CD4-positive, alpha-beta T cell (primary cell): ENCODE results near the gene SLFN14. TPM values are rescaled to one million over a fixed set of nuclear protein-coding genes. Genes with fewer than 3 reads are reported as not detected.

Experiments
- ATAC-seq: fragments of 200-7000 bp; cut with Tn5 transposase; one replicate; pipeline ENCODE4 v1.10.0; 2022; ENCODE audit warnings: mild to moderate bottlenecking; ENCODE audit not compliant: poor library complexity
- CTCF ChIA-PET: fragments of 350-600 bp; sonication (Branson Sonifier 250); formaldehyde crosslinking; loops from one replicate; lab custom pipeline; 2021; ENCODE audit warnings: antibody characterized with exemption, inconsistent platforms; lab: Charles Lee
- POLR2A ChIA-PET: fragments of 350-600 bp; sonication (Branson Sonifier 250); formaldehyde crosslinking; loops from one replicate; lab custom pipeline; 2021; ENCODE audit warnings: antibody characterized with exemption, inconsistent platforms; lab: Charles Lee
- DNase-seq, 14 experiments: peaks; one replicate each; pipeline ENCODE4 v3.0.0-alpha.2; 2013 to 2020; ENCODE audit warnings: mixed read lengths in 2 of 14
- H3K27ac ChIP-seq, 2 donors: one replicate each; pipeline versions ENCODE4 v1.5.1 to v1.7.0; 2013; ENCODE audit warnings: low read length in 2 of 2, low read depth in 1 of 2, mild to moderate bottlenecking in 1 of 2
- H3K27me3 ChIP-seq, 2 experiments: 1 replicate in 1 of 2; 2 replicates in 1 of 2; pipeline versions ENCODE4 v1.6.1 to v1.7.0; 2013; ENCODE audit warnings: low read length in 2 of 2, control low read depth in 1 of 2, mild to moderate bottlenecking in 1 of 2, moderate library complexity in 1 of 2; ENCODE audit not compliant: insufficient read depth in 2 of 2, control insufficient read depth in 1 of 2
- H3K36me3 ChIP-seq: one replicate; pipeline ENCODE4 v1.6.1; 2013; ENCODE audit warnings: low read length, control low read depth; ENCODE audit not compliant: insufficient read depth
- H3K4me1 ChIP-seq: one replicate; pipeline ENCODE4 v1.6.1; 2013; ENCODE audit warnings: low read length, control low read depth; ENCODE audit not compliant: insufficient read depth
- H3K4me3 ChIP-seq: one replicate; pipeline ENCODE4 v1.5.1; 2013; ENCODE audit warnings: mild to moderate bottlenecking, low read length, moderate library complexity
- H3K9me3 ChIP-seq, 2 experiments: 1 replicate in 1 of 2; 2 replicates in 1 of 2; pipeline versions ENCODE4 v1.6.1 to v1.7.0; 2013; ENCODE audit warnings: low read length in 2 of 2, mild to moderate bottlenecking in 2 of 2, control low read depth in 1 of 2, moderate library complexity in 1 of 2; ENCODE audit not compliant: control insufficient read depth in 1 of 2, insufficient read depth in 1 of 2
- H3K27ac Mint-ChIP-seq: one replicate; pipeline ENCODE4 v1.8.0; 2020; ENCODE audit warnings: mixed read lengths
- H3K27me3 Mint-ChIP-seq: one replicate; pipeline ENCODE4 v1.8.0; 2021; ENCODE audit warnings: mixed read lengths
- H3K36me3 Mint-ChIP-seq: one replicate; pipeline ENCODE4 v1.8.0; 2021; ENCODE audit warnings: low read depth, mixed read lengths
- H3K4me1 Mint-ChIP-seq: one replicate; pipeline ENCODE4 v1.8.0; 2021; ENCODE audit warnings: low read depth, mixed read lengths
- H3K4me3 Mint-ChIP-seq: one replicate; pipeline ENCODE4 v1.8.0; 2020; ENCODE audit warnings: mild to moderate bottlenecking, mixed read lengths
- H3K9me3 Mint-ChIP-seq: one replicate; pipeline ENCODE4 v1.8.0; 2020; ENCODE audit warnings: mixed read lengths
- intact Hi-C, 2 experiments: fragments of 100-400 bp; cut with DNase I in 1 of 2; cut with micrococcal nuclease in 1 of 2; formaldehyde crosslinking; loops; one replicate each; pipeline versions ENCODE4 v1.15.1 to v1.9.0; 2023 to 2025; cut with DNase I, micrococcal nuclease
- total RNA-seq, 174 experiments: library from RNA in 2 of 174; stranded (reverse) in 2 of 174; gene quantifications; one replicate each; pipeline ENCODE4 v1.2.3 and lab custom pipeline; 2021 to 2026
- TF ChIP-seq, protein P1 (sequence below): fragments of 200-600 bp; IDR thresholded peaks from one replicate; pipeline ENCODE4 v1.8.0; 2022; ENCODE audit warnings: antibody characterized with exemption, mild to moderate bottlenecking

Gene SLFN14
- total RNA-seq, 2 experiments from 2014 or later: not detected

DNA sequence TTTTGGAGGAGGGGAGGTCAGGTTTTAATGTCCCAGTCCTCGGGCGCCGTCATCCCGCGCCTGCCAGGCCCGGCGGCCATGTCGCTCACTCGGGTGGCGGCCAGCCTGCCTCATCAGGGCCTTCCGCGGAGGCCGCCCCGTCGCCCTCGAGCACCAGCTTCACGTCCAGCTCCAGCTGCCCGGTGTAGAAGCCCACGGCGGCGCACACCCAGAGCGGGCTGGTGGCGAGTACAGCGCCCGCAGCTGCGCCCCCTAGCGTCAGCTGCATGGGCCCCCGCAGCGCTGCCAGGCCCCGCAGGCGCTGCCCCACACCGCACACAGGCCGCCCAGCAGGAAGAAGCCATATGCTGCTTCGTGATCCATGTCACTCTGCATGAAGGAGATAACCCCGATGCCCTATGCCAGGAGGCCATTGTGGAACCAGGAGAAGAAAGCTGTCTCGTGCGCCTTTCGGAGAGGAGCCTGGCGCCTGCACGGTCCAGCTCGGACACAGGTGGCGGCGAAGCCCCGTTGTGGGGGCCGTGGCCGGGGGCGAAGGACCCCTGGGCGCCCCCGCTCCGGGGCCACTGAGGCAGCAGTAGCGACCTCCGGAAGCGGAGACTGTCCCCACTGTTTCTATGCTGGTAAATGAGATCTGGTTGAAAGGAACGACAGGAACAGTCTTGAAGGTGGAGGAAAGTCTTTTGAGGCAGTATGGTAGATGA, 36.1 kb upstream of the SLFN14 start:
- Mint-ChIP-seq H3K36me3 (peaks cover 79% of the 10 kb centered on the region), H3K9me3 (no peaks in the 10 kb centered on the region), H3K27ac (no peak overlapping the region), H3K4me3 (no peak overlapping the region), H3K4me1 (peaks cover 4% of the 10 kb centered on the region), H3K27me3 (no peaks in the 10 kb centered on the region)
- Histone ChIP-seq H3K27me3 (no peaks in the 10 kb centered on the region), H3K4me3 (no peak overlapping the region), H3K4me1 (no peaks in the 10 kb centered on the region), H3K36me3 (peaks cover 72% of the 10 kb centered on the region), H3K9me3 (no peaks in the 10 kb centered on the region), H3K27ac (no peak overlapping the region)
- intact Hi-C loops: no loop called here
- POLR2A ChIA-PET: interaction anchor here (0.7 kb wide), 1 partner anchor 73 kb away, joined by 3 read pairs; no protein-coding TSS in a partner anchor
- no peak for ATAC-seq
- peak in 1 of 14 experiments; percentile 23 for DNase-seq
- CTCF ChIA-PET: no interaction called here
- TF ChIP-seq, protein P1, sequence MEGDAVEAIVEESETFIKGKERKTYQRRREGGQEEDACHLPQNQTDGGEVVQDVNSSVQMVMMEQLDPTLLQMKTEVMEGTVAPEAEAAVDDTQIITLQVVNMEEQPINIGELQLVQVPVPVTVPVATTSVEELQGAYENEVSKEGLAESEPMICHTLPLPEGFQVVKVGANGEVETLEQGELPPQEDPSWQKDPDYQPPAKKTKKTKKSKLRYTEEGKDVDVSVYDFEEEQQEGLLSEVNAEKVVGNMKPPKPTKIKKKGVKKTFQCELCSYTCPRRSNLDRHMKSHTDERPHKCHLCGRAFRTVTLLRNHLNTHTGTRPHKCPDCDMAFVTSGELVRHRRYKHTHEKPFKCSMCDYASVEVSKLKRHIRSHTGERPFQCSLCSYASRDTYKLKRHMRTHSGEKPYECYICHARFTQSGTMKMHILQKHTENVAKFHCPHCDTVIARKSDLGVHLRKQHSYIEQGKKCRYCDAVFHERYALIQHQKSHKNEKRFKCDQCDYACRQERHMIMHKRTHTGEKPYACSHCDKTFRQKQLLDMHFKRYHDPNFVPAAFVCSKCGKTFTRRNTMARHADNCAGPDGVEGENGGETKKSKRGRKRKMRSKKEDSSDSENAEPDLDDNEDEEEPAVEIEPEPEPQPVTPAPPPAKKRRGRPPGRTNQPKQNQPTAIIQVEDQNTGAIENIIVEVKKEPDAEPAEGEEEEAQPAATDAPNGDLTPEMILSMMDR: no peak

DNA sequence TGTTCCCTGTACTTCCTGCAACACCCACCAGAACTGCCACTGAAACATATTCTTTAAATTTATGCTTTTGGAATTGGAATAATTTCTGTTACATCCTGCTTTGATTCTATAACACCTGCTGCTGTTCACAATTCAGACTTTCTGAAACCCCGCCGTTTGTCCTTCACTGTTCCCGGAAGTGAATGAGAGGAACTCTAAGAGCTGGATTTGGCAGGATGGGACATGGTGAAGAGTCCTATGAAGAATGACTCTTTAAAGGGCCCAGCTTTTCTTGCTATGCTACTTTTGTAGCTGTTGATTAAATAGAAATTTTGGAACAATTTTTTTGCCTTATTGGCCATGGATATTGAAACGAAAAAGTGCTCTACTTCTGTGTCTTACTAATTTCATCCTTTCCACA, 35.5 kb upstream of the SLFN14 start:
- Histone ChIP-seq H3K27me3 (no peaks in the 10 kb centered on the region), H3K9me3 (no peaks in the 10 kb centered on the region), H3K27ac (no peak overlapping the region), H3K4me1 (peaks cover 2% of the 10 kb centered on the region), H3K4me3 (no peak overlapping the region), H3K36me3 (peaks cover 66% of the 10 kb centered on the region)
- DNase-seq: no peak
- TF ChIP-seq, protein P1: no peak
- no peak for ATAC-seq
- Mint-ChIP-seq H3K4me1 (peaks cover 4% of the 10 kb centered on the region), H3K9me3 (no peaks in the 10 kb centered on the region), H3K27ac (no peak overlapping the region), H3K4me3 (no peak overlapping the region), H3K27me3 (no peaks in the 10 kb centered on the region), H3K36me3 (peaks cover 73% of the 10 kb centered on the region)
- intact Hi-C loops: no loop called here
- ChIA-PET CTCF (no interaction called here), POLR2A (interaction anchor here (1.3 kb wide), 1 partner anchor 213 kb away, joined by 3 read pairs; the partner anchor contains the start of gene TAF15)

DNA sequence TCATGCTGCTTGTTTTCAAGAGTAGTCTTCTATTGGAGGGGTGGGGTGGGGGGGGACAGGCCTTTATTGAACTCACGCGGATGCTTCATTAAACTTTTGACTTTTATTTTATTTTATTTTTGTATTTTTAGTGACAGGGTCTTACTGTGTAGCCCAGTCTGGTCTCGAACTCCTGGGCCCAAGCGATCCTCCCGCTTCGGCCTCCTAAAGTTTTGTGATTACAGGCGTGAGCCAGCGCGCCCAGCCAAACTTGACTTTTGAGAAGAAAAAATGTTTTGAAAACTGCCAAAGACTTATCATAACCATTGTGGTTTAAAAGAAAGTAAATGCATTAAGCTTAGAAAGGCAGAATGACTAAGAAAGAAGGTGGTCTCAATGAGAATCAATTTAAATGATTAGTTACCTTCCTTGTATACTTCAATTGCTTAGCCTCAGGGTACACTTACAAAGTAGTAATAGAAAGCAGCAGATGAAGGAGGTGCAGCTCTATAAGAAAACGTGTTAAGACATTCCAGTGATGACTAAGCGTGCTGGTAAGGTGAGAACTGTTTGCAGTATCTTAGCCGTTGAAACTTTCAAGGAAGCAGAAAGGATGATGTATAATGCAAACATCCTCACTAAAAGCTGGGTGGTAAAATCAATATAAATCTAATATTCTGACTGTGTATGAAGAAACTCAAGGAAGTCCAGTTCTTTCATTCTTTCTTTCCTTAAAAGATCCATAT, 27.7 kb upstream of the SLFN14 start:
- no peaks in the 10 kb centered on the region for H3K36me3 ChIP-seq
- CTCF ChIA-PET: interaction anchor here (0.6 to 2.4 kb wide), 5 partner anchors 9 to 276 kb away, joined by 3 to 11 read pairs (median 5); partner anchors contain the start of gene PEX12
- Mint-ChIP-seq H3K27me3 (no peaks in the 10 kb centered on the region), H3K4me1 (peaks cover 40% of the 10 kb centered on the region), H3K36me3 (peaks cover 11% of the 10 kb centered on the region), H3K4me3 (peak overlapping the region; percentile 96), H3K27ac (peak overlapping the region; percentile 97), H3K9me3 (no peaks in the 10 kb centered on the region)
- H3K4me3 ChIP-seq: peak overlapping the region; percentile 99
- POLR2A ChIA-PET: interaction anchor here (0.9 to 5.0 kb wide), 6 partner anchors 10 to 607 kb away, joined by 3 to 128 read pairs (median 4); partner anchors contain the start of genes PEX12 and TAF15
- TF ChIP-seq, protein P1: no peak
- peak in 4 of 14 experiments; percentile 12 to 45 (median 32) for DNase-seq
- ATAC-seq: no peak
- H3K27ac ChIP-seq: no peak overlapping the region
- no peaks in the 10 kb centered on the region for H3K9me3 ChIP-seq
- intact Hi-C loops: loop anchor here in 1 of 2 experiments (5.0 kb wide), 1 partner anchor 626 kb away; the partner anchor contains the start of genes CCT6B and ZNF830
- H3K27me3 ChIP-seq: no peaks in the 10 kb centered on the region
- H3K4me1 ChIP-seq: peaks cover 27% of the 10 kb centered on the region
